ENCODE measurements around the gene PADI2.

PADI2 gene

GRCh38 chr1:17141441-17142197 lies 22.4 kb upstream of the PADI2 start:
- in situ Hi-C loops (cut with HindIII; ENCODE audit: low pct_ligation_motif_present, low pct_unique_long_range_greater_than_20kb, low sequenced_read_pairs), result no loop called here
- no peak for DNase-seq

GRCh38 chr1:17140279-17140678 lies 21.0 kb upstream of the PADI2 start:
- in situ Hi-C loops (cut with HindIII; ENCODE audit: low pct_ligation_motif_present, low pct_unique_long_range_greater_than_20kb, low sequenced_read_pairs), result no loop called here
- no peak for DNase-seq

GRCh38 chr1:17139637-17140036 lies 20.4 kb upstream of the PADI2 start:
- in situ Hi-C loops (cut with HindIII; ENCODE audit: low pct_ligation_motif_present, low pct_unique_long_range_greater_than_20kb, low sequenced_read_pairs), result no loop called here
- no peak for DNase-seq

- DNase-seq, result no peak
- in situ Hi-C loops (cut with HindIII; ENCODE audit: low pct_ligation_motif_present, low pct_unique_long_range_greater_than_20kb, low sequenced_read_pairs), result no loop called here
Measured at GRCh38 chr1:17137441-17137840, 18.2 kb upstream of the PADI2 start.

GRCh38 chr1:17136936-17137335 lies 17.7 kb upstream of the PADI2 start:
- DNase-seq, result no peak

GRCh38 chr1:17136145-17136544 lies 16.9 kb upstream of the PADI2 start:
- no peak for DNase-seq
- in situ Hi-C loops (cut with HindIII; ENCODE audit: low pct_ligation_motif_present, low pct_unique_long_range_greater_than_20kb, low sequenced_read_pairs), result no loop called here

More at GRCh38 chr1:17136936-17137335, 17.7 kb upstream of the PADI2 start:
- in situ Hi-C loops (cut with HindIII; ENCODE audit: low pct_ligation_motif_present, low pct_unique_long_range_greater_than_20kb, low sequenced_read_pairs), result no loop called here

GRCh38 chr1:17135530-17135929 lies 16.3 kb upstream of the PADI2 start:
- in situ Hi-C loops (cut with HindIII; ENCODE audit: low pct_ligation_motif_present, low pct_unique_long_range_greater_than_20kb, low sequenced_read_pairs), result no loop called here
- DNase-seq, result no peak

GRCh38 chr1:17134724-17135123 lies 15.5 kb upstream of the PADI2 start:
- DNase-seq, result no peak
- in situ Hi-C loops (cut with HindIII; ENCODE audit: low pct_ligation_motif_present, low pct_unique_long_range_greater_than_20kb, low sequenced_read_pairs), result no loop called here

- in situ Hi-C loops (cut with HindIII; ENCODE audit: low pct_ligation_motif_present, low pct_unique_long_range_greater_than_20kb, low sequenced_read_pairs), result no loop called here
- DNase-seq, result no peak
Measured at GRCh38 chr1:17134034-17134433, 14.8 kb upstream of the PADI2 start.

- in situ Hi-C loops (cut with HindIII; ENCODE audit: low pct_ligation_motif_present, low pct_unique_long_range_greater_than_20kb, low sequenced_read_pairs), result no loop called here
- no peak for DNase-seq
Measured at GRCh38 chr1:17130138-17130635, 10.9 kb upstream of the PADI2 start.

- in situ Hi-C loops (cut with HindIII; ENCODE audit: low pct_ligation_motif_present, low pct_unique_long_range_greater_than_20kb, low sequenced_read_pairs), result no loop called here
- DNase-seq, result peak; percentile 95
Measured at GRCh38 chr1:17128361-17128760, 9.1 kb upstream of the PADI2 start.

- peak; percentile 83 for DNase-seq
- in situ Hi-C loops (cut with HindIII; ENCODE audit: low pct_ligation_motif_present, low pct_unique_long_range_greater_than_20kb, low sequenced_read_pairs), result no loop called here
Measured at GRCh38 chr1:17125756-17126237, 6.5 kb upstream of the PADI2 start.

GRCh38 chr1:17123196-17124045 lies 4.2 kb upstream of the PADI2 start:
- in situ Hi-C loops (cut with HindIII; ENCODE audit: low pct_ligation_motif_present, low pct_unique_long_range_greater_than_20kb, low sequenced_read_pairs), result no loop called here
- no peak for DNase-seq

GRCh38 chr1:17122521-17123164 lies 3.4 kb upstream of the PADI2 start:
- DNase-seq, result no peak
- in situ Hi-C loops (cut with HindIII; ENCODE audit: low pct_ligation_motif_present, low pct_unique_long_range_greater_than_20kb, low sequenced_read_pairs), result no loop called here

GRCh38 chr1:17121881-17122280 lies 2.6 kb upstream of the PADI2 start:
- in situ Hi-C loops (cut with HindIII; ENCODE audit: low pct_ligation_motif_present, low pct_unique_long_range_greater_than_20kb, low sequenced_read_pairs), result no loop called here

GRCh38 chr1:17120962-17121837 lies 1.9 kb upstream of the PADI2 start:
- no peak for DNase-seq
- in situ Hi-C loops (cut with HindIII; ENCODE audit: low pct_ligation_motif_present, low pct_unique_long_range_greater_than_20kb, low sequenced_read_pairs), result no loop called here

More at GRCh38 chr1:17121881-17122280, 2.6 kb upstream of the PADI2 start:
- DNase-seq, result no peak

GRCh38 chr1:17120481-17120877 lies 1.2 kb upstream of the PADI2 start:
- in situ Hi-C loops (cut with HindIII; ENCODE audit: low pct_ligation_motif_present, low pct_unique_long_range_greater_than_20kb, low sequenced_read_pairs), result no loop called here
- DNase-seq, result no peak
